Vagina (tissue), 2 donors: ENCODE results near the gene DNER. TPM values are rescaled to one million over a fixed set of nuclear protein-coding genes. Genes with fewer than 3 reads are reported as not detected.

ENCODE experiments used
- DNase-seq, 2 donors: peaks; one replicate each; pipeline ENCODE4 v3.0.0-alpha.2; 2017; ENCODE audit errors: extremely low spot score in 2 of 2
- H3K27ac ChIP-seq: fragments of 200-600 bp; sonication (generic); one replicate; pipeline ENCODE4 v1.5.1; 2019
- H3K27me3 ChIP-seq: fragments of 200-600 bp; sonication (generic); one replicate; pipeline ENCODE4 v1.5.1; 2019
- H3K36me3 ChIP-seq, 2 donors: fragments of 200-600 bp; sonication (generic); one replicate each; pipeline ENCODE4 v1.5.1; 2017 to 2019
- H3K4me1 ChIP-seq: fragments of 200-600 bp; sonication (generic); one replicate; pipeline ENCODE4 v1.5.1; 2019
- H3K4me3 ChIP-seq, 2 donors: fragments of 200-600 bp; sonication (generic); 1 replicate in 1 of 2; 2 replicates in 1 of 2; pipeline ENCODE4 v1.5.1; 2016 to 2019
- H3K9me3 ChIP-seq: fragments of 200-600 bp; sonication (generic); one replicate; pipeline ENCODE4 v1.5.1; 2019
- POLR2A ChIP-seq, 2 donors: fragments of 450-650 bp; IDR thresholded peaks; one replicate each; pipeline ENCODE4 v1.6.1; 2017; ENCODE audit warnings: antibody characterized with exemption in 2 of 2, mild to moderate bottlenecking in 2 of 2, moderate library complexity in 2 of 2
- POLR2AphosphoS5 ChIP-seq, 2 donors: sonication (generic); formaldehyde crosslinking; IDR thresholded peaks; one replicate each; pipeline ENCODE4 v1.9.0; 2017; ENCODE audit warnings: antibody characterized with exemption in 2 of 2, mild to moderate bottlenecking in 2 of 2, low read depth in 1 of 2; ENCODE audit not compliant: insufficient read depth in 1 of 2
- intact Hi-C: fragments of 100-400 bp; cut with DNase I; formaldehyde crosslinking; loops from one replicate; pipeline ENCODE4 v1.15.1; 2023
- total RNA-seq: library from RNA; depleted of rRNA; stranded (reverse); fragments of >200 nt; gene quantifications from one replicate; pipeline ENCODE4 v1.2.3, GENCODE V29; 2016
- TF ChIP-seq, protein P1 (sequence below), 3 experiments: fragments of 450-650 bp in 2 of 3; fragments of 200-600 bp in 1 of 3; sonication (generic) in 1 of 3; IDR thresholded peaks; one replicate each; pipeline ENCODE4 v1.5.1; 2017 to 2019; ENCODE audit warnings: antibody characterized with exemption in 3 of 3, mild to moderate bottlenecking in 2 of 3, moderate library complexity in 2 of 3

The DNER gene
- total RNA-seq, 1 donor from 2014 or later = 11.3 TPM

GRCh38 chr2:229528846-229529245 lies 185.5 kb downstream of the DNER start:
- no peak for DNase-seq
- intact Hi-C loops = no loop called here
- Histone ChIP-seq H3K27ac (no peak overlapping the region), H3K4me3 (no peak overlapping the region), H3K4me1 (no peaks in the 10 kb centered on the region), H3K27me3 (no peaks in the 10 kb centered on the region), H3K9me3 (no peaks in the 10 kb centered on the region), H3K36me3 (no peaks in the 10 kb centered on the region)
- TF ChIP-seq, protein P1, sequence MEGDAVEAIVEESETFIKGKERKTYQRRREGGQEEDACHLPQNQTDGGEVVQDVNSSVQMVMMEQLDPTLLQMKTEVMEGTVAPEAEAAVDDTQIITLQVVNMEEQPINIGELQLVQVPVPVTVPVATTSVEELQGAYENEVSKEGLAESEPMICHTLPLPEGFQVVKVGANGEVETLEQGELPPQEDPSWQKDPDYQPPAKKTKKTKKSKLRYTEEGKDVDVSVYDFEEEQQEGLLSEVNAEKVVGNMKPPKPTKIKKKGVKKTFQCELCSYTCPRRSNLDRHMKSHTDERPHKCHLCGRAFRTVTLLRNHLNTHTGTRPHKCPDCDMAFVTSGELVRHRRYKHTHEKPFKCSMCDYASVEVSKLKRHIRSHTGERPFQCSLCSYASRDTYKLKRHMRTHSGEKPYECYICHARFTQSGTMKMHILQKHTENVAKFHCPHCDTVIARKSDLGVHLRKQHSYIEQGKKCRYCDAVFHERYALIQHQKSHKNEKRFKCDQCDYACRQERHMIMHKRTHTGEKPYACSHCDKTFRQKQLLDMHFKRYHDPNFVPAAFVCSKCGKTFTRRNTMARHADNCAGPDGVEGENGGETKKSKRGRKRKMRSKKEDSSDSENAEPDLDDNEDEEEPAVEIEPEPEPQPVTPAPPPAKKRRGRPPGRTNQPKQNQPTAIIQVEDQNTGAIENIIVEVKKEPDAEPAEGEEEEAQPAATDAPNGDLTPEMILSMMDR (IDR thresholded peaks at IDR 0.05) = no peak
- TF ChIP-seq POLR2A (IDR thresholded peaks at IDR 0.05) (no peak), POLR2AphosphoS5 (IDR thresholded peaks at IDR 0.05; ENCODE audit: insufficient read depth in 1 of 2, low read depth in 1 of 2) (no peak)

DNA sequence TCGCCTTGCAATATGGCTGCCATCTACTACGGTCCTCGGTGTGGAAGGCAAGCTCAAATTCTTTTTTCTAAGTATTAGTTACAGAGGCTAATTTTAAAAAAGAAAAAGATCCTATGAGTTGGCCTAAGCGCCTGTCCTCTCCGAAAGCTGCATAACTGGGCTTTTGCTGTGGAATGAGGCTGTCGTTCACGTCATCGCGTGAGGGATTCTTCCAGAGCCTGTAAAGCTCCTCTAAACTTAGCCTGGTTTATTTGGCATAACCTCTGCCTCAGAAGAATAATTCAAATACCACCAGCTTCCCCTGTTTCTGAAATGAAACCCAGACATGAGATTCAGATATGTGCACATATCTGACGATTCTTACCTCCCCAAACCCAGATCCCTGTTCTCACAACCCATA lies 187.4 kb downstream of the DNER start:
- no peak overlapping the region for H3K27ac ChIP-seq
- no peak for DNase-seq
- no peak overlapping the region for H3K4me3 ChIP-seq
- no peaks in the 10 kb centered on the region for H3K4me1 ChIP-seq
- intact Hi-C loops = no loop called here
- TF ChIP-seq POLR2A (IDR thresholded peaks at IDR 0.05) (no peak), POLR2AphosphoS5 (IDR thresholded peaks at IDR 0.05; ENCODE audit: insufficient read depth in 1 of 2, low read depth in 1 of 2) (no peak)
- TF ChIP-seq, protein P1 (IDR thresholded peaks at IDR 0.05) = no peak
- no peaks in the 10 kb centered on the region for H3K9me3 ChIP-seq
- no peaks in the 10 kb centered on the region for H3K27me3 ChIP-seq
- H3K36me3 ChIP-seq = no peaks in the 10 kb centered on the region

- no peaks in the 10 kb centered on the region for H3K9me3 ChIP-seq
- intact Hi-C loops = no loop called here
- no peaks in the 10 kb centered on the region for H3K4me1 ChIP-seq
- H3K4me3 ChIP-seq = no peak overlapping the region
- no peaks in the 10 kb centered on the region for H3K27me3 ChIP-seq
- H3K27ac ChIP-seq = no peak overlapping the region
- no peak for DNase-seq
- H3K36me3 ChIP-seq = no peaks in the 10 kb centered on the region
- TF ChIP-seq, protein P1 (IDR thresholded peaks at IDR 0.05) = no peak
- no peak for TF ChIP-seq POLR2A (IDR thresholded peaks at IDR 0.05)
- no peak for TF ChIP-seq POLR2AphosphoS5 (IDR thresholded peaks at IDR 0.05; ENCODE audit: insufficient read depth in 1 of 2, low read depth in 1 of 2)
These were observed 189.6 kb downstream of the DNER start for GRCh38 chr2:229524799-229525198.

DNA sequence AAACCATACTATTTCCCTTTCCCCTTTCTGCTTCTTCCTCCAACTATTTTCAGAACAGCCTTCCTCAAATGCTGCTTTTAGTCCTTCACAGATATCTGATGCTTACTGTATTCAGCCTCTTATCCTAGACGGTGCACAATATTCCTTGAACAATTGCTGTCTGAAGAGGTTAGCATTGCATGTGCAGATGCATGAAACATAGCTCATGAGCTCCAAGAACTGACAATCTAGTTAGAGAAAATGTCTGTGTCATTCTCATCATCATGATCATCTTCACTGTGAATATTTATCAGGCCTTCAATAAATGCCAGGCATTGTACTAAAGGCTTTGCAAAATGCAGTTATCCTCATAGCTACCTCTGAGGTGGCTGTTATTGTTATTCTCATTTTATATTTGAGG lies 190.7 kb downstream of the DNER start:
- Histone ChIP-seq H3K36me3 (no peaks in the 10 kb centered on the region), H3K4me3 (no peak overlapping the region), H3K9me3 (no peaks in the 10 kb centered on the region), H3K27ac (no peak overlapping the region), H3K4me1 (no peaks in the 10 kb centered on the region), H3K27me3 (no peaks in the 10 kb centered on the region)
- TF ChIP-seq, protein P1 (IDR thresholded peaks at IDR 0.05) = no peak
- TF ChIP-seq POLR2A (IDR thresholded peaks at IDR 0.05) = no peak
- no peak for TF ChIP-seq POLR2AphosphoS5 (IDR thresholded peaks at IDR 0.05; ENCODE audit: insufficient read depth in 1 of 2, low read depth in 1 of 2)
- intact Hi-C loops = no loop called here
- DNase-seq = no peak

GRCh38 chr2:229521576-229521975 lies 192.8 kb downstream of the DNER start:
- no peak overlapping the region for H3K27ac ChIP-seq
- no peak for DNase-seq
- H3K27me3 ChIP-seq = no peaks in the 10 kb centered on the region
- H3K9me3 ChIP-seq = no peaks in the 10 kb centered on the region
- intact Hi-C loops = no loop called here
- TF ChIP-seq, protein P1 (IDR thresholded peaks at IDR 0.05) = no peak
- no peaks in the 10 kb centered on the region for H3K36me3 ChIP-seq
- no peak overlapping the region for H3K4me3 ChIP-seq
- H3K4me1 ChIP-seq = no peaks in the 10 kb centered on the region
